Measurements from ENCODE around the gene PPP1R9A.

PPP1R9A gene

GRCh38 chr7:95213148-95213547 is 305.8 kb downstream of the PPP1R9A start:
- no peaks in the 10 kb centered on the region for H3K9me2 ChIP-seq (replicated peaks; ENCODE audit: low read depth, low read length)
- H3K4me1 ChIP-seq (ENCODE audit: insufficient read depth, low read length, poor library complexity, severe bottlenecking): no peaks in the 10 kb centered on the region
- no peak overlapping the region for H3K9ac ChIP-seq (ENCODE audit: low read depth, low read length, poor library complexity, severe bottlenecking)
- H3K9me3 ChIP-seq (ENCODE audit: insufficient read depth, low read depth, low read length): no peaks in the 10 kb centered on the region
- no peak overlapping the region for H3K4me2 ChIP-seq (ENCODE audit: low read depth, low read length, poor library complexity, severe bottlenecking)
- H3K79me2 ChIP-seq (ENCODE audit: insufficient read depth, low read length): no peaks in the 10 kb centered on the region
- no peaks in the 10 kb centered on the region for H3F3A ChIP-seq (ENCODE audit: low read depth)
- H3K4me3 ChIP-seq (ENCODE audit: low read length, poor library complexity, severe bottlenecking): no peak overlapping the region
- no peaks in the 10 kb centered on the region for H3K27me3 ChIP-seq (ENCODE audit: insufficient read depth, low read length, poor library complexity, severe bottlenecking)
- H3K36me3 ChIP-seq (ENCODE audit: insufficient read depth, low read length): no peaks in the 10 kb centered on the region
- no peak for TF ChIP-seq CTCF (conservative IDR thresholded peaks at IDR 0.05; ENCODE audit: low read length)
- no peak for TF ChIP-seq EZH2phosphoT487 (IDR thresholded peaks at IDR 0.05; ENCODE audit: borderline replicate concordance)
- H4K20me1 ChIP-seq (ENCODE audit: insufficient read depth, low read length, poor library complexity, severe bottlenecking): no peaks in the 10 kb centered on the region
- H2AFZ ChIP-seq (ENCODE audit: low read length): no peak overlapping the region

- no peak overlapping the region for H2AFZ ChIP-seq (ENCODE audit: low read length)
Observed at GRCh38 chr7:95213809-95214492, 306.6 kb downstream of the PPP1R9A start.

GRCh38 chr7:95219721-95220120 is 312.3 kb downstream of the PPP1R9A start:
- Histone ChIP-seq H2AFZ (ENCODE audit: low read length) (no peak overlapping the region), H3K4me1 (ENCODE audit: insufficient read depth, low read length, poor library complexity, severe bottlenecking) (no peaks in the 10 kb centered on the region), H3K9me3 (ENCODE audit: insufficient read depth, low read depth, low read length) (no peaks in the 10 kb centered on the region), H4K20me1 (ENCODE audit: insufficient read depth, low read length, poor library complexity, severe bottlenecking) (no peaks in the 10 kb centered on the region), H3K36me3 (ENCODE audit: insufficient read depth, low read length) (no peaks in the 10 kb centered on the region), H3K9me2 (replicated peaks; ENCODE audit: low read depth, low read length) (no peaks in the 10 kb centered on the region), H3K9ac (ENCODE audit: low read depth, low read length, poor library complexity, severe bottlenecking) (no peak overlapping the region), H3F3A (ENCODE audit: low read depth) (no peaks in the 10 kb centered on the region), H3K79me2 (ENCODE audit: insufficient read depth, low read length) (no peaks in the 10 kb centered on the region), H3K4me2 (ENCODE audit: low read depth, low read length, poor library complexity, severe bottlenecking) (no peak overlapping the region), H3K4me3 (ENCODE audit: low read length, poor library complexity, severe bottlenecking) (no peak overlapping the region), H3K27me3 (ENCODE audit: insufficient read depth, low read length, poor library complexity, severe bottlenecking) (no peaks in the 10 kb centered on the region)
- TF ChIP-seq EZH2phosphoT487 (IDR thresholded peaks at IDR 0.05; ENCODE audit: borderline replicate concordance) (no peak), CTCF (conservative IDR thresholded peaks at IDR 0.05; ENCODE audit: low read length) (no peak)

More at GRCh38 chr7:95213809-95214492, 306.6 kb downstream of the PPP1R9A start:
- no peaks in the 10 kb centered on the region for H3K36me3 ChIP-seq (ENCODE audit: insufficient read depth, low read length)
- no peaks in the 10 kb centered on the region for H3K9me2 ChIP-seq (replicated peaks; ENCODE audit: low read depth, low read length)
- H3K4me3 ChIP-seq (ENCODE audit: low read length, poor library complexity, severe bottlenecking): no peak overlapping the region
- no peak overlapping the region for H3K4me2 ChIP-seq (ENCODE audit: low read depth, low read length, poor library complexity, severe bottlenecking)
- TF ChIP-seq EZH2phosphoT487 (IDR thresholded peaks at IDR 0.05; ENCODE audit: borderline replicate concordance) (no peak), CTCF (conservative IDR thresholded peaks at IDR 0.05; ENCODE audit: low read length) (no peak)
- no peaks in the 10 kb centered on the region for H3F3A ChIP-seq (ENCODE audit: low read depth)
- H3K9me3 ChIP-seq (ENCODE audit: insufficient read depth, low read depth, low read length): no peaks in the 10 kb centered on the region
- H3K9ac ChIP-seq (ENCODE audit: low read depth, low read length, poor library complexity, severe bottlenecking): no peak overlapping the region
- no peaks in the 10 kb centered on the region for H3K27me3 ChIP-seq (ENCODE audit: insufficient read depth, low read length, poor library complexity, severe bottlenecking)
- H3K79me2 ChIP-seq (ENCODE audit: insufficient read depth, low read length): no peaks in the 10 kb centered on the region
- no peaks in the 10 kb centered on the region for H4K20me1 ChIP-seq (ENCODE audit: insufficient read depth, low read length, poor library complexity, severe bottlenecking)
- no peaks in the 10 kb centered on the region for H3K4me1 ChIP-seq (ENCODE audit: insufficient read depth, low read length, poor library complexity, severe bottlenecking)
